Colonic mucosa (tissue), 4 donors: ENCODE data around the gene ZNF554. TPM values are rescaled to one million over a fixed set of nuclear protein-coding genes. Genes with fewer than 3 reads are reported as not detected.

Experiments
- DNase-seq: peaks from one replicate; pipeline ENCODE4 v3.0.0-alpha.2; 2020
- H3K27ac ChIP-seq: fragments of 200-600 bp; one replicate; pipeline ENCODE4 v1.8.0; 2021
- H3K27me3 ChIP-seq: fragments of 200-600 bp; one replicate; pipeline ENCODE4 v1.8.0; 2021
- H3K36me3 ChIP-seq: fragments of 200-600 bp; one replicate; pipeline ENCODE4 v1.8.0; 2021
- H3K4me1 ChIP-seq: fragments of 200-600 bp; one replicate; pipeline ENCODE4 v1.8.0; 2021; ENCODE audit warnings: mild to moderate bottlenecking
- H3K4me3 ChIP-seq: fragments of 200-600 bp; one replicate; pipeline ENCODE4 v1.8.0; 2021
- H3K9ac ChIP-seq, 2 donors: one replicate each; pipeline ENCODE4 v1.7.0; 2013; ENCODE audit warnings: control low read depth in 2 of 2, low read depth in 2 of 2, low read length in 2 of 2
- H3K9me3 ChIP-seq: fragments of 200-600 bp; one replicate; pipeline ENCODE4 v1.8.0; 2021
- intact Hi-C: fragments of 100-400 bp; cut with DNase I; formaldehyde crosslinking; loops from one replicate; pipeline ENCODE4 v1.14.1; 2022
- total RNA-seq, 2 donors: library from RNA; stranded (reverse); fragmentation: NEBNext Ultra II Directional in 1 of 2; extraction: Animal tissue kit (Norgen Biotek cat#: 25700) in 1 of 2; gene quantifications; one replicate each; pipeline ENCODE4 v1.2.1, GENCODE V29; 2021
- TF ChIP-seq, protein P1 (sequence below): fragments of 200-600 bp; IDR thresholded peaks from one replicate; pipeline ENCODE4 v1.8.0; 2022; ENCODE audit warnings: antibody characterized with exemption, mild to moderate bottlenecking
- donor health status: healthy.
- donor health status: DM: no; HTN: no; CAD: no.
- donor health status: DM: no; HTN: no; CAD: no.

The ZNF554 gene
- total RNA-seq, 2 donors from 2014 or later, result 3.0 to 5.1 TPM

DNA sequence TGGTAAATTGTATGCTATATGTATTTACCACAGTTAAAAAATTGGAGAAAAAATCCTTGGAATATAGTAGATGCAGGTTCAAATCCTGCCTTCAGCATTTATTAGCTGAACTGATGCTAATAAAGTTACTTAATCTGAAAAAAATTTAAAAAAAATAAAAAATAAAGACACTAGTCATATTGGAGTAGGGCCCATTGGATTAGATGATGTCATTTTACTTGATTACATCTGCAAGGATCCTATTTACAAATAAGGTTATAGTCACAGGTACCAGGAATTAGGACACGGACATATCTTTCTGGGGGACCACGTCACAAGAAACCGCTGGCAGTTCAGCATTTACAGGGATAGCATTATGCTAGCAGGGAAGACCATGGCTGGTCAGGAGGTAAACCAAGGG lies 27.8 kb downstream of the ZNF554 start:
- Histone ChIP-seq H3K4me3 (no peak overlapping the region), H3K27me3 (no peaks in the 10 kb centered on the region), H3K9ac (no peak overlapping the region), H3K27ac (no peak overlapping the region), H3K9me3 (no peaks in the 10 kb centered on the region), H3K4me1 (no peaks in the 10 kb centered on the region), H3K36me3 (peaks cover 10% of the 10 kb centered on the region)
- no peak for DNase-seq
- TF ChIP-seq, protein P1, sequence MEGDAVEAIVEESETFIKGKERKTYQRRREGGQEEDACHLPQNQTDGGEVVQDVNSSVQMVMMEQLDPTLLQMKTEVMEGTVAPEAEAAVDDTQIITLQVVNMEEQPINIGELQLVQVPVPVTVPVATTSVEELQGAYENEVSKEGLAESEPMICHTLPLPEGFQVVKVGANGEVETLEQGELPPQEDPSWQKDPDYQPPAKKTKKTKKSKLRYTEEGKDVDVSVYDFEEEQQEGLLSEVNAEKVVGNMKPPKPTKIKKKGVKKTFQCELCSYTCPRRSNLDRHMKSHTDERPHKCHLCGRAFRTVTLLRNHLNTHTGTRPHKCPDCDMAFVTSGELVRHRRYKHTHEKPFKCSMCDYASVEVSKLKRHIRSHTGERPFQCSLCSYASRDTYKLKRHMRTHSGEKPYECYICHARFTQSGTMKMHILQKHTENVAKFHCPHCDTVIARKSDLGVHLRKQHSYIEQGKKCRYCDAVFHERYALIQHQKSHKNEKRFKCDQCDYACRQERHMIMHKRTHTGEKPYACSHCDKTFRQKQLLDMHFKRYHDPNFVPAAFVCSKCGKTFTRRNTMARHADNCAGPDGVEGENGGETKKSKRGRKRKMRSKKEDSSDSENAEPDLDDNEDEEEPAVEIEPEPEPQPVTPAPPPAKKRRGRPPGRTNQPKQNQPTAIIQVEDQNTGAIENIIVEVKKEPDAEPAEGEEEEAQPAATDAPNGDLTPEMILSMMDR, result no peak
- intact Hi-C loops, result no loop called here

DNA sequence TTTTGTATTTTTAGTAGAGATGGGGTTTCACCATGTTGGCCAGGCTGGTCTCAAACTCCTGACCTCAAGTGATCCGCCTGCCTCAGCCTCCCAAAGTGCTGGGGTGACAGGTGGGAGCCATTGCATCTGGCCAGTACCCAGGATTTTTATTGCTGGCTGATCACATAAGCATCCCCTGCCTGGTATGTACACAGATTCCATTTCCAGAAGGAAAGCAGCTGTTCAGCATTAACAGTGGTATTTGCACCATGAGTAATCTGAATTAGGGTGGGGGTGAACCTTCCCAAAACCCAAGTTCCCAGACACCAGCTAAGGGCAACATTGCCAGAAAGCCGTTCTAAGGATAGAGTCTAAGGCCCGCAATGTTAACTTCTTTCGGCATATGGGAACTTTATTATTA lies 28.9 kb downstream of the ZNF554 start:
- Histone ChIP-seq H3K27me3 (no peaks in the 10 kb centered on the region), H3K9ac (no peak overlapping the region), H3K27ac (no peak overlapping the region), H3K36me3 (peaks cover 21% of the 10 kb centered on the region), H3K9me3 (no peaks in the 10 kb centered on the region), H3K4me3 (no peak overlapping the region), H3K4me1 (no peaks in the 10 kb centered on the region)
- intact Hi-C loops, result no loop called here
- TF ChIP-seq, protein P1, result no peak
- no peak for DNase-seq

DNA sequence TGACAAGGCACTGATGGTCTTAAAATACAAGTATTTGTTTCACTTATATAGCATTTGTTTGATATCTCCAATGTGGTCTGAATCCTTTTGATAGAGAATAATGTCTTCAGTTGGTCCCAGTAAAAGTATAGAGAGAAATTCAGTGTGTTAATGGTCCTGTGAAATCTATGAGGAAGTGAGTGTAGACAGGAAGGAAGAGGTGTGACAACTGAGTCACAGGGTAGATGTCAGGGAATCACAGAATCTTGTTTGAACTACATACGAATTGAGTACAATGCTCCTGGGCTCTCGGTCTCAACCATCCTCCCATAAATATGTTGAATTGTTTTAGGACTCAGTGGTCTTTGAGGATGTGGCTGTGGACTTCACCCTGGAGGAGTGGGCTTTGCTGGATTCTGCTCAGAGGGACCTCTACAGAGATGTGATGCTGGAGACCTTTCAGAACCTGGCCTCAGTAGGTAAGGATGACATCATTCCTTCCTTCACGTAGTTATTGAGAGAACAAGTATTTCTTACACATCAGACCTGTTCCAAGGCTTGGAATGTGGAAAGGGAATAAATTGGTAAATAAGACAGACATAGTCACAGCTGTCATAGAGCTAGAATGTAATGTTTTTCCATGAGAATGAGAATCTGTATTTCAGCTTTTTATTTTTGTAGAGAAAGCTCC lies 30.7 kb downstream of the ZNF554 start:
- intact Hi-C loops, result no loop called here
- H3K27me3 ChIP-seq, result no peaks in the 10 kb centered on the region
- peaks cover 23% of the 10 kb centered on the region for H3K36me3 ChIP-seq
- H3K27ac ChIP-seq, result no peak overlapping the region
- no peaks in the 10 kb centered on the region for H3K9me3 ChIP-seq
- TF ChIP-seq, protein P1, result no peak
- no peaks in the 10 kb centered on the region for H3K4me1 ChIP-seq
- no peak overlapping the region for H3K9ac ChIP-seq
- DNase-seq, result no peak
- H3K4me3 ChIP-seq, result no peak overlapping the region

DNA sequence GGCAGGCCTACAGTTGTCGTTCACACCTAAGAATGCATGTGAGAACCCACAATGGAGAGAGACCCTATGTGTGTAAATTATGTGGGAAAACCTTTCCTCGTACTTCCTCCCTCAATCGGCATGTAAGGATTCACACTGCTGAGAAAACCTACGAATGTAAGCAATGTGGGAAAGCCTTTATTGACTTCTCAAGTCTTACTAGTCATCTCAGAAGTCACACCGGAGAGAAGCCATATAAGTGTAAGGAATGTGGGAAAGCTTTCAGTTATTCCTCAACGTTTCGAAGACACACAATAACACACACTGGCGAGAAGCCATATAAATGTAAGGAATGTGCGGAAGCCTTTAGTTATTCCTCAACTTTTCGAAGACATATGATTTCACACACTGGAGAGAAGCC lies 32.9 kb downstream of the ZNF554 start:
- Histone ChIP-seq H3K27me3 (no peaks in the 10 kb centered on the region), H3K4me1 (no peaks in the 10 kb centered on the region), H3K27ac (no peak overlapping the region), H3K9ac (no peak overlapping the region), H3K36me3 (peaks cover 23% of the 10 kb centered on the region), H3K4me3 (no peak overlapping the region), H3K9me3 (no peaks in the 10 kb centered on the region)
- intact Hi-C loops, result no loop called here
- DNase-seq, result no peak
- TF ChIP-seq, protein P1, result no peak

DNA sequence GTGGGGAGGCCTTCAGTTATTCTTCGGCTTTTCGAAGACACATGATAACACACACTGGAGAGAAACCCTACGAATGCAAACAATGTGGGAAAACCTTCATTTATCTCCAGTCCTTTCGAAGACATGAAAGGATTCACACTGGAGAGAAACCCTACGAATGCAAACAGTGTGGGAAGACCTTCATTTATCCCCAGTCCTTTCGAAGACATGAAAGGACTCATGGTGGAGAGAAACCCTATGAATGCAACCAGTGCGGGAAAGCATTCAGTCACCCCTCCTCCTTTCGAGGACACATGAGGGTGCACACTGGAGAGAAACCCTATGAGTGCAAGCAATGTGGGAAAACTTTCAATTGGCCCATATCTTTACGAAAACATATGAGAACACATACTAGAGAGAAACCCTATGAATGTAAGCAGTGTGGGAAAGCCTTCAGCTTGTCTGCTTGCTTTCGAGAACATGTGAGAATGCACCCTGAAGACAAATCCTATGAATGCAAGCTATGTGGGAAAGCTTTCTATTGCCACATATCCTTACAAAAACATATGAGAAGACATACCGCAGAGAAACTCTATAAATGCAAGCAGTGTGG lies 33.4 kb downstream of the ZNF554 start:
- no peak for DNase-seq
- Histone ChIP-seq H3K27ac (no peak overlapping the region), H3K36me3 (peaks cover 23% of the 10 kb centered on the region), H3K4me1 (no peaks in the 10 kb centered on the region), H3K27me3 (no peaks in the 10 kb centered on the region), H3K9me3 (no peaks in the 10 kb centered on the region), H3K4me3 (no peak overlapping the region), H3K9ac (no peak overlapping the region)
- intact Hi-C loops, result no loop called here
- TF ChIP-seq, protein P1, result no peak
